ENCODE data around the gene TRIP6. TPM values are rescaled to one million over a fixed set of nuclear protein-coding genes. Genes with fewer than 3 reads are reported as not detected.

TRIP6 gene
- total RNA-seq, 1 experiment from 2014 or later: 102 TPM

GRCh38 chr7:100896732-100897608, 29.8 kb downstream of the TRIP6 start:
- Histone ChIP-seq H4K20me1 (ENCODE audit: insufficient read depth) (no peaks in the 10 kb centered on the region), H3K27ac (ENCODE audit: low read depth, low read length) (no peak overlapping the region), H2AFZ (ENCODE audit: low read depth, low read length, poor library complexity, severe bottlenecking) (peak overlapping the region; percentile 85), H3K4me3 (replicated peaks in 1 of 2; ENCODE audit: low read depth in 1 of 2, low read length in 2 of 2) (peak overlapping the region in 1 of 2 experiments; percentile 56; a peak in 1 of 4 replicates), H3K9ac (ENCODE audit: low read length) (no peak overlapping the region; the same call in 1 of the 2 replicates), H3K79me2 (ENCODE audit: insufficient read depth, low read length) (no peaks in the 10 kb centered on the region), H3K36me3 (ENCODE audit: control insufficient read depth in 1 of 2, insufficient read depth in 2 of 2, low read length in 2 of 2) (no peaks in the 10 kb centered on the region), H3K9me2 (ENCODE audit: insufficient read depth) (no peaks in the 10 kb centered on the region), H3K27me3 (ENCODE audit: insufficient read depth, low read length) (no peaks in the 10 kb centered on the region; the same call in 1 of the 2 replicates), H3K4me1 (ENCODE audit: control insufficient read depth in 1 of 2, insufficient read depth in 2 of 2, low read length in 2 of 2) (peaks cover 6 to 31% of the 10 kb centered on the region in 2 experiments), H3K4me2 (ENCODE audit: low read length) (peak overlapping the region; percentile 91), H3K9me3 (ENCODE audit: control insufficient read depth in 1 of 2, insufficient read depth in 1 of 2, low read depth in 1 of 2, low read length in 2 of 2) (no peaks in the 10 kb centered on the region)
- DNase-seq (ENCODE audit: low read depth, low spot score) (no peak), ATAC-seq (peak; percentile 61)
- POLR2A ChIA-PET: no interaction called here
- peak in 2 of 3 experiments; percentile 74 to 82; a peak in 4 of 6 replicates for TF ChIP-seq CTCF (IDR thresholded peaks at IDR 0.05 in 2 of 3, conservative IDR thresholded peaks at IDR 0.05 in 1 of 3; ENCODE audit: borderline replicate concordance in 1 of 3, insufficient read depth in 1 of 3, low read depth in 2 of 3, low read length in 2 of 3)
- no peak for TF ChIP-seq EZH2phosphoT487 (IDR thresholded peaks at IDR 0.05; ENCODE audit: borderline replicate concordance)
- intact Hi-C loops (cut with micrococcal nuclease): loop anchor here (1.0 to 5.0 kb wide), 4 partner anchors 162 to 386 kb away; no protein-coding TSS in a partner anchor
- CTCF ChIA-PET: interaction anchor here (2.7 kb wide), 1 partner anchor 385 kb away, joined by 8 read pairs; no protein-coding TSS in a partner anchor
- no TSS peak for BruUV-seq (replicated peaks)
- RAD21 ChIA-PET (ENCODE audit: low non-redundant PET in 1 of 2, low total read pairs in 2 of 2, uncharacterized antibody in 2 of 2, unreplicated experiment in 2 of 2): no interaction called here

GRCh38 chr7:100897772-100898454, 30.7 kb downstream of the TRIP6 start:
- Histone ChIP-seq H4K20me1 (ENCODE audit: insufficient read depth) (no peaks in the 10 kb centered on the region), H3K4me3 (replicated peaks in 1 of 2; ENCODE audit: low read depth in 1 of 2, low read length in 2 of 2) (no peak overlapping the region), H3K27me3 (ENCODE audit: insufficient read depth, low read length) (no peaks in the 10 kb centered on the region; the same call in 1 of the 2 replicates), H3K4me1 (ENCODE audit: control insufficient read depth in 1 of 2, insufficient read depth in 2 of 2, low read length in 2 of 2) (peaks cover 8 to 32% of the 10 kb centered on the region in 2 experiments), H3K4me2 (ENCODE audit: low read length) (no peak overlapping the region), H3K9me3 (ENCODE audit: control insufficient read depth in 1 of 2, insufficient read depth in 1 of 2, low read depth in 1 of 2, low read length in 2 of 2) (no peaks in the 10 kb centered on the region), H3K9me2 (ENCODE audit: insufficient read depth) (no peaks in the 10 kb centered on the region), H3K36me3 (ENCODE audit: control insufficient read depth in 1 of 2, insufficient read depth in 2 of 2, low read length in 2 of 2) (no peaks in the 10 kb centered on the region), H3K9ac (ENCODE audit: low read length) (no peak overlapping the region), H2AFZ (ENCODE audit: low read depth, low read length, poor library complexity, severe bottlenecking) (no peak overlapping the region), H3K79me2 (ENCODE audit: insufficient read depth, low read length) (no peaks in the 10 kb centered on the region), H3K27ac (ENCODE audit: low read depth, low read length) (no peak overlapping the region)
- intact Hi-C loops (cut with micrococcal nuclease): loop anchor here (1.0 to 5.0 kb wide), 4 partner anchors 161 to 385 kb away; no protein-coding TSS in a partner anchor
- ChIA-PET POLR2A (no interaction called here), RAD21 (ENCODE audit: low non-redundant PET in 1 of 2, low total read pairs in 2 of 2, uncharacterized antibody in 2 of 2, unreplicated experiment in 2 of 2) (no interaction called here), CTCF (interaction anchor here (0.9 to 2.7 kb wide), 3 partner anchors 8 to 384 kb away, joined by 3 to 8 read pairs (median 4); partner anchors contain the start of gene UFSP1)
- ATAC-seq (no peak), DNase-seq (ENCODE audit: low read depth, low spot score) (no peak)
- no TSS peak for BruUV-seq (replicated peaks)
- TF ChIP-seq CTCF (IDR thresholded peaks at IDR 0.05 in 2 of 3, conservative IDR thresholded peaks at IDR 0.05 in 1 of 3; ENCODE audit: borderline replicate concordance in 1 of 3, insufficient read depth in 1 of 3, low read depth in 2 of 3, low read length in 2 of 3) (no peak), CBX3 (IDR thresholded peaks at IDR 0.05; ENCODE audit: low read depth) (no peak), ZFX (IDR thresholded peaks at IDR 0.05) (no peak), SIN3A (IDR thresholded peaks at IDR 0.05; ENCODE audit: low read depth) (no peak), ATF3 (IDR thresholded peaks at IDR 0.05) (no peak)

Data from HCT116 (cell line).